ENCODE measurements around the gene GRM7.

The GRM7 gene

GRCh38 chr3:7306901-7307300, 446.0 kb downstream of the GRM7 start:
- DNase-seq (ENCODE audit: low read depth in 2 of 2) = no peak

GRCh38 chr3:7307410-7307809, 446.5 kb downstream of the GRM7 start:
- DNase-seq (ENCODE audit: low read depth in 2 of 2) = no peak

DNA sequence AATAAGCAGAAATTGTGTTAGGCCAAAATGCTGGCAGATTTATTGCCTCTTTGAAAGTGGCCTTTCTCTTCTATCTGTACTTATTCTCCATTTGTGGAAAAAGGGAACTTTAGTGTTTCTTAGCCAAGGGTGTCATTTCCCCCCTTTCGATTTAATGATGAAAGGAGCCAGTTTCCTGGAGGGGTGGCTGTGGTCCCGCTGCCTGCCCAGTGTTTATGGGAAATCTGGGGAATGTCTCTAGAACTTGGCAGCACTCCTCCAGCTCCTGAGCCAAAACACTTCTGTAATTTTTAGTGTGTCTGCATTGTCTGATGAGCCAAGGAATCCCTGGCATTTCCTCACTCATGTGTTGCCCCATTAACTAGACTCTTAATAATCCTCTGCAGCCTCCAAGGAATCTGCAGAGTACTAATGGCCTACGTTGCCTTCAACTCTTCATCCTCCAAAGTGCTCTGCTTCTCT, 448.8 kb downstream of the GRM7 start:
- no peak for DNase-seq (ENCODE audit: low read depth in 2 of 2)

- DNase-seq (ENCODE audit: low read depth in 2 of 2) = no peak
These were observed 454.1 kb downstream of the GRM7 start for GRCh38 chr3:7315037-7315436.

DNA sequence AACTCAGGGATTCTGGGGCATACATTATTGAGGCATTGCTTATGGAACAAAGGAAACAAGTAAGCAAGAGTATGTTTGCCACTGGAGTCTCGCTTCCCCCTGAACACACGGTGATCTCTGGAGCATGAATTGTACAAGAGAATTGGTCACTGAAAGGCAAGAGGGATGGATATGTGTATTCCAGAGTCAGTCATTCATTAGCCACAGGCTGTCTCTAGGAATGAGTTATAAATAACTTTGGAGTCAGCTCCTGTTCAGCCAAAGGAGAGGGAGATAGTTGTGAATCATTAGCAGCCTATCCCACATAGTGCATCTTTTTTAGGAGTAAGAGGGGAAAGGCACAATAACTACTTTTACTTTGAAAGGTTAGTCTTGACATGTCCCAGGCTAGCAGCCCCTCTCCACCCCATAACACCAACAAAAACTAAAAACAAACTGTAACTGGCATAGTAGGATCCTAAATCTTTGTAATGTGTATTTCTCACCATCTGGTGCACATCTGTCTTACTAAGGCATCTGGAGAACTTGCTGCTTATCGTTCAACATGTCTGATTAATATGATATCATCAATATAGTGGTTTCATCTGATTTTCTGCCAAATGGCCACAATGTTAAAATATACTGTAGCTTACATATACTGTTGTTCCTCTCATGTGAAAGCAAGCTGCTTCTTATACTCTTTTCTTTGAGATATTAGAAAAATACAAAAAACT, 462.2 kb downstream of the GRM7 start:
- no peak for DNase-seq (ENCODE audit: low read depth in 2 of 2)

GRCh38 chr3:7328339-7328738, 467.4 kb downstream of the GRM7 start:
- DNase-seq (ENCODE audit: low read depth in 2 of 2) = no peak

- DNase-seq (ENCODE audit: low read depth in 2 of 2) = no peak
These were observed 471.8 kb downstream of the GRM7 start for GRCh38 chr3:7332696-7333095.

- DNase-seq (ENCODE audit: low read depth in 2 of 2) = no peak
These were observed 472.2 kb downstream of the GRM7 start for GRCh38 chr3:7333125-7333524.

GRCh38 chr3:7340795-7341194, 479.9 kb downstream of the GRM7 start:
- no peak for DNase-seq (ENCODE audit: low read depth in 2 of 2)

DNA sequence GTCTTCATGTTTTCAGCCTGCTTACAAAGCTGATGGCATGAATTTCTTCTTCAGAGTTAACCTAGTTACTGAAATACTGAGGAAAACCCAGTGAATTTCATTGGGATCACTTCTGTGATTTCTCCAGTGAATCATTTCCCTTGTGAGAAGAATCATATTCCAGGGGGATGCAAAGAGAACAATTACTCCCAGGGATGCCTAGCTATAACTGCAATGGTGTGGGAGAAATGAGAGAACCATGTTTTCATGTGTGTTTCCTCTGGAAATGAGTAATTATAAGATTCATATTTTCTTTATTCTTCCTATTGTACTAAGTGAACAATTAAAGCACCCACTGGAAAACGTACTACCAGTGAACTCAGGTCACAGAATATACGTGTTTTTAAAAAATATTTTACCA, 485.4 kb downstream of the GRM7 start:
- no peak for DNase-seq (ENCODE audit: low read depth in 2 of 2)

DNA sequence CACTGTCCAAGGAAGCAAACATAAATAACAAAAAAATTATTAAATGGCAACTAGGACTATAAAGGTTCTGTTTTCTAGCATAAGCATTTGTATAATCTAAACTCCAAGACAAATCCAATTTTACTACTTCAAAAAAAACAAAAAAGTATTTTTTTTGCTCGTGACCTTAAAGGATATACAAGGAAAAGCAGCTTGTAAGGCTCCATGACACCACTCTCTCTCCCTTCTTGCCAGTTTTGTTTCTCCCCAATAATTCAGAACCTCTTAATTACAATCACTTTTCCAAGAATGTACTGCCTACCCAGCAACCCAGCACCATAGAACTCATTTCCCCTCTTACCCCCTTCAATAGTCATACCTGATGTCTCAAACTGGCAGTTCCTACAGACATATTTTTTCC, 496.2 kb downstream of the GRM7 start:
- no peak for DNase-seq (ENCODE audit: low read depth in 2 of 2)

GRCh38 chr3:7367968-7368367, 507.1 kb downstream of the GRM7 start:
- no peak for DNase-seq (ENCODE audit: low read depth in 2 of 2)

DNA sequence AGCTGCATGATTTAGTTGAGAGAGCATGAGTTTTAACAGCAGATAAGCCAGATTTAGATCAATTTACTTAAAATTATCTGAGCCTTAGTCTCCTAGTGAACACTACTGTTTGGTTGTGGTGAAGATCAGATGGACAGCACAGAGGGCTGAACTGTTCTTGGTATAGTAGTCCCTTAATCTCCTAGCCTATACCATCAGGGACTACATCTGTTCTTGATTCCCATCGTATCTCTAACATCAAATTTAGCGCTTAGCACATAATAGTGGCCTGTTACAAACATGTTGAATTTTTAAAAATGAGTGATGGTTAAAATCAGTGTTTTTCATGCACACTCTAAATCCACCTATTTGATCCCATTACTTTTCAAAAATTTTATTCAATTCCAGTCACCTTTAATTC, 507.7 kb downstream of the GRM7 start:
- DNase-seq (ENCODE audit: low read depth in 2 of 2) = no peak

GRCh38 chr3:7371693-7372572, 511.0 kb downstream of the GRM7 start:
- DNase-seq (ENCODE audit: low read depth in 2 of 2) = no peak

GRCh38 chr3:7377103-7377502, 516.2 kb downstream of the GRM7 start:
- DNase-seq (ENCODE audit: low read depth in 2 of 2) = no peak

- no peak for DNase-seq (ENCODE audit: low read depth in 2 of 2)
These were observed 520.8 kb downstream of the GRM7 start for GRCh38 chr3:7381741-7382140.

DNA sequence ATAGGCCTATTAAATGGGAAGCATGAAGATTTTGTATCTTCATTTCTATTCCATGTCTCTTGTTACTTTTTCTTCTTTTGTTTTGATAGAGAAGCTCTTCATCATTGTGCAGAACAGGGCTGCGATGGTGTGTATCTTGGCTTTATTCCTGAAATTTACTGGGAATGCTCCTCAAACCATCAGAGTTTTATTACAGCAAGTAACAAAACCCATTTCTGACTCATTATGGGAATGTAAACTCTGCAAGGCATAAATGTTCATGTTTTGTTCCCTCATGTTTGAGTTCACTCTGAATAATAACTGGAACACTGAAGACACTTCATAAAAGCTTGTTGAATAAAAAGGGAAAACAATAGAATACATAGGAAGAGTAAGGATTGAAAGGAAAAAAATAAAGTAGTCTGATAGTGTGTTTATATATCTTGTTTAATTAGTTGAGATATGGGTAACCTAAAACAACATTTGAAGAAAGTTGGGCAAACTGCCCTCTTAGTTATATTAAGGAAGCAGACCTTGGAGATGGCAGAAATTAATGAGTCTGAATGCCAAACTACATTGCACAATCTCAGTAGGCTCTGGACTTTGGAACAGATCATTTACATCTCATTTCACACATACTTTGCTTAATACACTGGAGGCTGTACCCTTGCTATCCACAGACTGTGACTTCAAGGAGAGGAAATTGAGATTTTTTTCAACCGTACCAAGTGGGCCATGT, 521.5 kb downstream of the GRM7 start:
- DNase-seq (ENCODE audit: low read depth in 2 of 2) = no peak

GRCh38 chr3:7385635-7386034, 524.7 kb downstream of the GRM7 start:
- no peak for DNase-seq (ENCODE audit: low read depth in 2 of 2)

GRCh38 chr3:7388026-7388425, 527.1 kb downstream of the GRM7 start:
- no peak for DNase-seq (ENCODE audit: low read depth in 2 of 2)

DNA sequence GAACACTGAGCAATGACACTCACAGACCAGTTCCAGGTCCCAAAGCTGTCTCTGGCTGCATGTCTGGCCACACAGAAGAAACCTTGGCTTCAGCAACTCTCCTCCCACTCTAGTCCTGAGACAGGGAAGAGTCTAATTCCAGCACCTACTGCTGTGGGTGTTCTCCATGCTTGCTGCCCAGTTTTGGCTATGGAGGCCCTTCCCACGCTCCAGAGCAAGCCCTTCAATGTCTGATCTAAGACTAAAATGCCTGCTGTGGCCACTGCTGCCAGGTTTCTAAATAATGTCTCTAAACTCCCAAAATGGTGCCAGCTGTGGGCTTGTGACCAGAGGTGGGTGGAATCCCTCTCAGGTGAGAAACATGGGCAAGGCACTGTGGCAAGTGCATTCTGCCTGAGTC, 531.3 kb downstream of the GRM7 start:
- no peak for DNase-seq (ENCODE audit: low read depth in 2 of 2)

GRCh38 chr3:7393944-7394605, 533.2 kb downstream of the GRM7 start:
- DNase-seq (ENCODE audit: low read depth in 2 of 2) = no peak

DNA sequence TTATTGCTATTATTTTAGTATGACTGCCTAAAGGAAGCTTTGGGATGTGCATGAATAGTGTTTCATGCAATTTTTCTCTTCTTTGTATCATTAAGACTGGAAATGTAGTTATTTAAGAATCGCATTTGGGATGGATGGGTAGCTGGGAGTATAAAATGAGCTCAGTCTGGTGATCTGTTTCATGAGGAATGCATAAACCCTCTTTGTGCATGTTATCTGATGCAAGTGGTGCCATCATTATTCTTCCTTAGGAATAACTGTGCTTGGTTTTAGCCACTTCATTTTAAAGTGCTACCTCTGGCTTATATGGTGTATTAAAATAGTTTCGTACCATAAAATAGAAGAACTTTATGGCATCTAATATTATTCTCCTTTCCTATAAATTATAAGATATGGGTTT, 535.6 kb downstream of the GRM7 start:
- no peak for DNase-seq (ENCODE audit: low read depth in 2 of 2)
